A549 treated with Mapracorat at 1 μM for 4 hours (cell line): ENCODE data around the gene ZNF587. TPM values are rescaled to one million over a fixed set of nuclear protein-coding genes. Genes with fewer than 3 reads are reported as not detected.

ENCODE experiments used
- total RNA-seq: library from RNA; stranded (reverse); fragments of 200-300 nt; extraction: Qiagen RNA extraction; gene quantifications from 5 replicates; pipeline ENCODE4 v1.2.3, GENCODE V29; 2022

ZNF587 gene
- total RNA-seq, result 4.5 to 8.3 TPM (median 6.6 TPM) in 5 replicates

DNA sequence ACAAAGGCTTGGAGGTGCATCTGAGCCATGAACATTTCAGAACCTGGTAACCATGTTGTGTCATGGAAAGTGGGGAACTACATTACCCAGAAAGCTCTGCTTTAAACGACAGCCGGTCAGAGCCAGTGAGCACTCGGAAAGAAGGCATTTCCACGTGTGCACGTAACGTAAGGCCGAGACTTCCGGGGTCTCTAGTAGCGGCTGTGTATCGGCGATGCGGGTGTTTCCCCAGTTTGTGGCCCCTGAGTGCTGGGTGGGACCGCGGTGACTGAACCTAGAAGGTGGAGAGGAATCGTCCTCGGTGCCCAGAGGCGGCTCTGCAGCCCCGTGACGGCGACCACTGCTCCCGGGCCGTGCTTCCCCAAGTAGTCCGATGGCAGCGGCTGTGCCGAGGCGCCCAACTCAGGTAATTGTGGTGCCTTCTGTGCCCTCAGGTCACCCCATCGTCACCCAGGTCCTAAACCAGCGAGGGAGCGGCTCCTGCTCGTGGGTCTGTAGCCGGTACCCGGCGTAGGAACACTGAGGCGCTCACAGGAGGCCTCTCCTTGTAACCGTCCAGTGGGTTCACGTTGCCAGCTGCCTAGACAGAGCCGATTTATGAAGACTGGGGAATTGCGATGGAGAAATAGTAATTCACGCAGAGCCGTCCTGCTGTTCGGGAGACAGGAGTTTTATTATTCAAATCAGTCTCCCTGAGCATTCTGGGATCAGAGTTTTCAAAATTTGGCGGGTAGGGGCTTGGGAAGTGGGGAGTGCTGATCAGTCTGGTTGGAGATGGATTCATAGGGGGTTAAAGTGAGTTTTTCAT lies at the start of gene ZNF587:
Gene ZNF587 (plus strand): TSS at position 194 of the 808 bp plus-strand sequence. CDS start 180 bp downstream, at position 374.

DNA sequence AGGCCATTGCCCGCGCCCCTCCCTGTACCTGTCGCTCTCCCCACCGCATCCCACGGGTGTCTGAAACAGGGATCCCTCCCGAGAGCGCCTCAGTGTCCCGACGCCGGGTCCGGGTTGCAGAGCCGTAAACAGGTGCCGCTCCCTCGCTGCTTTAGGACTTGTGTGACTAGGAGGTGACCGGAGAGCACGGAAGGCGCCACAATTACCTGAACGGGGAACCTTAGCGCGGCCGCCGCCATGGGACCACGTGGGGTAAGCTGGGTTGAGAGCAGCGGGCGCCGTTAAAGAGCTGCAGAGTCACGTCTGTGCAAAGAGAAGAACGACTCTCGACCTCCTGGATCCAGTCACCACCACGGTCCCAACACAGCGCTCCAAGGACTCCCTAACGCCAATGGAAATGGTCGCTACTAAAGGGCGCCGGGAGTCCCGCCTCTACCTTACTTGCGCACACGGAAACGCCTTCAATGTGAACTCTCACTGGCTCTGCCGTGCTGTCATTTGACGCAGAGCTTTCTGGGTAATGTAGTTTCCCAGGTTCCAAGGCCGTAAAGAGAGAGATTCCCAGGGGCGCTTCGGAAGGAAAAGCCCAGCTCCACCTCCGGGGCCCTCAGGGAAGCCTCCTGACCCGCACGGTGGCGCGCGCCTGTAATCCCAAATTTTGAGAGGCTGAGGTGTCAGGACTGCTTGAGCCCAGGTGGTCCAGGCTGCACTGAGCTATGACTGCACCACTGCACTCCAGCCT lies 35.0 kb upstream of the ZNF587 start, which contains the start of gene ZNF552:
Gene ZNF552 (minus strand): TSS at position 409 of the 742 bp plus-strand sequence. CDS start 170 bp downstream, at position 239.

DNA sequence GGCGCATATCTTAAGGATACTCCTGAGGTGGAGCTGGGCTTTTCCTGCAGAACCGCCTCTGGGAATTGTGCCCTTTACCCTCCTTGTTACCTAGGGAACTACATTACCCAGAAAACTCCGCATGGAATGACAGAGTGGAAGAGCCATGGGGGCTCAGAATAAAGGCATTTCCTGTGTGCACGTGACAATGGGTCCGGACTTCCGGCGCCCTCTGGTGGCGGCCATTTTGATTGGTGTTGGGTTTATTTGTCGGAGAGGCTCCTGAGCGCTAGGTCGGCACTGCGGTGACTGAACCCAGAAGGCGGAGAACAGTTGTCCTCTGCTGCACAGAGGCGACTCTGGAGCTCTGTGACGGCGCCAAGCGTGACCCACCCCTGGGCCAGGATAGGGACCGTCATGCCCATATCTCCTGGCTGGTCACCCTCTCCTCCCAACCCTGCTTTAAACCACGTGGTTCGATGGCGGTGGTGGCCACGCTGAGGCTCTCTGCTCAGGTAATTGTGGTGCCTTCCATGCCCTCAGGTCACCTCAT lies 19.5 kb upstream of the ZNF587 start, which contains the start of gene ZNF587B:
Gene ZNF587B (plus strand): TSS at position 229 of the 532 bp plus-strand sequence. CDS start 230 bp downstream, at position 459.

DNA sequence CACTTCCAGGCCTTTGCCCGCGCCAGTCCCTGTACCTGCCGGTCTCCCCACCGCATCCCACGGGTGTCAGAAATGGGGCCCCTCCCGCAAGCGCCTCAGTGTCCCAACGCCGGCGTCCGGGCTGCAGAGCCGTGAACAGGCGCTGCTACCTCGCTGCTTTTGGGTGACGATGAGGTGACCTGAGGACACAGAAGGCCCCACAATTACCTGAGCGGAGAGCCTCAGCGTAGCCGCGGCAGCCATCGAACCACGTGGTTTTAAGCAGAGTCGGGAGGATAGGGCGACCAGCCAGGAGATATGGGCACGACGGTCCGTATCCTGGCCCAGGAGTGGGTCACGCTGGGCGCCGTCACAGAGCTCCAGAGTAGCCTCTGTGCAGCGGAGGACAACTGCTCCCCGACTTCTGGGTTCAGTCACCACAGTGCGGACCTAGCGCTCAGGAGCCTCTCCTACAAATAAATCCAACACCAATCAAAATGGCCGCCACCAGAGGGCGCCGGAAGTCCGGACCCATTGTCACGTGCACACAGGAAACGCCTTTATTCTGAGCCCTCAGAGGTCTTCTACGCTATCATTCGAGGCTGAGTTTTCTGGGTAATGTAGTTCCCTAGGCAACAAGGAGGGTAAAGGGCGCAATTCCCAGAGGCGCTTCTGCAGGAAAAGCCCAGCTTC lies 39.0 kb downstream of the ZNF587 start, which contains the start of gene ZNF814:
Gene ZNF814 (minus strand): TSS at position 478 of the 672 bp plus-strand sequence. CDS start 235 bp downstream, at position 243.

Other genes starting within 250 kb of the ZNF587 start
- gene ZNF530, start 250.0 kb upstream of the ZNF587 start, total RNA-seq, result 4.7 to 5.7 TPM (median 5.1 TPM) in 5 replicates
- gene ZNF134, start 235.6 kb upstream of the ZNF587 start, total RNA-seq, result 8.3 to 9.8 TPM (median 8.7 TPM) in 5 replicates
- 5.3 to 6.7 TPM (median 5.8 TPM) in 5 replicates for gene ZNF211, start 216.7 kb upstream of the ZNF587 start, total RNA-seq
- not detected in 5 replicates for gene ZSCAN4, start 180.9 kb upstream of the ZNF587 start, total RNA-seq
- 4.4 to 6.7 TPM (median 5.3 TPM) in 5 replicates for gene ZNF551, start 167.9 kb upstream of the ZNF587 start, total RNA-seq
- not detected in 5 replicates for gene ZNF154, start 140.7 kb upstream of the ZNF587 start, total RNA-seq
- 0.83 to 1.2 TPM (median 1.1 TPM) in 5 replicates for gene ZNF671, start 122.2 kb upstream of the ZNF587 start, total RNA-seq
- gene ZNF776, start 103.0 kb upstream of the ZNF587 start, total RNA-seq, result 4.0 to 6.8 TPM (median 5.0 TPM) in 5 replicates
- gene ZNF586, start 80.2 kb upstream of the ZNF587 start, total RNA-seq, result 5.4 to 7.2 TPM (median 6.4 TPM) in 5 replicates
- 4.8 to 6.0 TPM (median 5.3 TPM) in 5 replicates for gene ZNF552, start 34.9 kb upstream of the ZNF587 start, total RNA-seq
- gene ZNF587B, start 19.6 kb upstream of the ZNF587 start, total RNA-seq, result 7.4 to 8.8 TPM (median 7.7 TPM) in 5 replicates
- 1.2 to 3.1 TPM (median 2.4 TPM) in 5 replicates for gene ZNF814, start 39.2 kb downstream of the ZNF587 start, total RNA-seq
- 2.6 to 4.1 TPM (median 3.2 TPM) in 5 replicates for gene ZNF417, start 66.7 kb downstream of the ZNF587 start, total RNA-seq
- 0.52 to 1.7 TPM (median 1.1 TPM) in 5 replicates for gene ZNF418, start 85.5 kb downstream of the ZNF587 start, total RNA-seq
- gene ZNF256, start 97.8 kb downstream of the ZNF587 start, total RNA-seq, result 0.85 to 1.4 TPM (median 1.1 TPM) in 5 replicates
- not detected in 5 replicates for gene C19orf18, start 124.7 kb downstream of the ZNF587 start, total RNA-seq
- gene ZNF606, start 153.0 kb downstream of the ZNF587 start, total RNA-seq, result 1.5 to 3.0 TPM (median 2.2 TPM) in 5 replicates
- gene ZSCAN1, start 184.2 kb downstream of the ZNF587 start, total RNA-seq, result not detected in 5 replicates
- gene ZNF135, start 209.4 kb downstream of the ZNF587 start, total RNA-seq, result not detected in 5 replicates
- gene ZSCAN18, start 248.4 kb downstream of the ZNF587 start, total RNA-seq, result 2.2 to 5.8 TPM (median 2.4 TPM) in 5 replicates